HG03439 (cell line): ENCODE data around the gene FRMD5.

ENCODE experiments used
- ATAC-seq: cut with Tn5 transposase; IDR thresholded peaks from one replicate; pipeline ENCODE4 v1.9.1; 2021; ENCODE audit warnings: mild to moderate bottlenecking, moderate library complexity; ENCODE audit not compliant: unreplicated experiment

FRMD5 gene

GRCh38 chr15:44163370-44163769 is 31.7 kb downstream of the FRMD5 start:
- no peak for ATAC-seq

GRCh38 chr15:44160796-44161195 is 34.3 kb downstream of the FRMD5 start:
- ATAC-seq: no peak

- ATAC-seq: no peak
Measured at GRCh38 chr15:44159492-44159891, 35.6 kb downstream of the FRMD5 start.

- no peak for ATAC-seq
Measured at GRCh38 chr15:44158111-44158510, 37.0 kb downstream of the FRMD5 start.

GRCh38 chr15:44157679-44158078 is 37.4 kb downstream of the FRMD5 start:
- ATAC-seq: no peak

- ATAC-seq: no peak
Measured at GRCh38 chr15:44153352-44153751, 41.7 kb downstream of the FRMD5 start.

- ATAC-seq: no peak
Measured at GRCh38 chr15:44149224-44149623, 45.8 kb downstream of the FRMD5 start.

- no peak for ATAC-seq
Measured at GRCh38 chr15:44148580-44148979, 46.5 kb downstream of the FRMD5 start.

- no peak for ATAC-seq
Measured at GRCh38 chr15:44147636-44148035, 47.4 kb downstream of the FRMD5 start.

- ATAC-seq: no peak
Measured at GRCh38 chr15:44145495-44145894, 49.6 kb downstream of the FRMD5 start.

GRCh38 chr15:44144992-44145391 is 50.1 kb downstream of the FRMD5 start:
- ATAC-seq: no peak

- no peak for ATAC-seq
Measured at GRCh38 chr15:44144184-44144583, 50.9 kb downstream of the FRMD5 start.

GRCh38 chr15:44137750-44138149 is 57.3 kb downstream of the FRMD5 start:
- ATAC-seq: no peak

GRCh38 chr15:44136991-44137477 is 58.0 kb downstream of the FRMD5 start:
- ATAC-seq: no peak

GRCh38 chr15:44132057-44132456 is 63.0 kb downstream of the FRMD5 start:
- no peak for ATAC-seq

GRCh38 chr15:44130778-44131177 is 64.3 kb downstream of the FRMD5 start:
- no peak for ATAC-seq

- no peak for ATAC-seq
Measured at GRCh38 chr15:44129911-44130310, 65.2 kb downstream of the FRMD5 start.

GRCh38 chr15:44128443-44128842 is 66.6 kb downstream of the FRMD5 start:
- ATAC-seq: no peak

- no peak for ATAC-seq
Measured at GRCh38 chr15:44125879-44126278, 69.2 kb downstream of the FRMD5 start.

- ATAC-seq: no peak
Measured at GRCh38 chr15:44102675-44103254, 92.3 kb downstream of the FRMD5 start.

- no peak for ATAC-seq
Measured at GRCh38 chr15:44101944-44102343, 93.1 kb downstream of the FRMD5 start.

- ATAC-seq: no peak
Measured at GRCh38 chr15:44101286-44101685, 93.8 kb downstream of the FRMD5 start.

- no peak for ATAC-seq
Measured at GRCh38 chr15:44099671-44100070, 95.4 kb downstream of the FRMD5 start.
